Fibroblast of mammary gland (primary cell): ENCODE results near the gene FAM20A.
A peak's percentile ranks its signal among the peaks of the same experiment; 100 is the strongest.

Source experiments
- DNase-seq: peaks from one replicate; pipeline ENCODE4 v3.0.0-alpha.2; 2010; ENCODE audit warnings: low read depth
- H3K4me3 ChIP-seq: 2 replicates; pipeline ENCODE4 v1.5.1; 2011; ENCODE audit warnings: low read depth, mild to moderate bottlenecking, low read length, moderate library complexity; ENCODE audit not compliant: control insufficient read depth
- CTCF ChIP-seq: conservative IDR thresholded peaks from 2 replicates; pipeline ENCODE4 v1.5.1; 2011; ENCODE audit warnings: low read depth, low read length, inconsistent platforms; ENCODE audit not compliant: control insufficient read depth, insufficient read depth

The FAM20A gene

GRCh38 chr17:68600931-68601564 lies at the start of gene FAM20A:
Gene FAM20A, minus strand, starts transcription at chr17:68601367. Its CDS starts 701 bp downstream, at chr17:68600666.
- no peak for TF ChIP-seq CTCF
- H3K4me3 ChIP-seq, result peak within 1 kb of the TSS; percentile 78
- no peak for DNase-seq

- no peak for TF ChIP-seq CTCF
- DNase-seq, result no peak
- H3K4me3 ChIP-seq, result no peak overlapping the region
Observed at GRCh38 chr17:68649324-68649723, 48.2 kb upstream of the FAM20A start.

- DNase-seq, result peak; percentile 55
Observed at GRCh38 chr17:68646626-68647526, 45.7 kb upstream of the FAM20A start.

GRCh38 chr17:68642118-68642412 lies 40.9 kb upstream of the FAM20A start:
- H3K4me3 ChIP-seq, result no peak overlapping the region
- no peak for DNase-seq
- TF ChIP-seq CTCF, result no peak

More at GRCh38 chr17:68646626-68647526, 45.7 kb upstream of the FAM20A start:
- H3K4me3 ChIP-seq, result no peak overlapping the region
- no peak for TF ChIP-seq CTCF

GRCh38 chr17:68641276-68642117 lies 40.3 kb upstream of the FAM20A start:
- no peak overlapping the region for H3K4me3 ChIP-seq
- TF ChIP-seq CTCF, result no peak
- DNase-seq, result no peak

GRCh38 chr17:68640242-68640989 lies 39.2 kb upstream of the FAM20A start:
- no peak for DNase-seq
- H3K4me3 ChIP-seq, result no peak overlapping the region
- TF ChIP-seq CTCF, result no peak
